GM20000 (cell line): ENCODE data around the gene ADAM8.
"Not testable (repeated sequence)": the region's sequence is repeated elsewhere in the genome, so short reads cannot be mapped to it uniquely, and the experiment has no call there.

ENCODE experiments used
- DNase-seq: peaks from one replicate; pipeline ENCODE4 v3.0.0; 2012; ENCODE audit warnings: low spot score
- CTCF ChIP-seq: IDR thresholded peaks from 2 replicates; pipeline ENCODE4 v1.5.1; 2012; ENCODE audit warnings: mild to moderate bottlenecking, control low read depth; ENCODE audit errors: extremely low read depth, missing control alignments

ADAM8 gene

GRCh38 chr10:133276435-133277201 lies at the start of gene ADAM8:
TSS of gene ADAM8 (minus strand) at chr10:133276868. CDS start at chr10:133276817, 51 bp downstream.
- DNase-seq: peak; percentile 97

GRCh38 chr10:133326223-133326551 lies 49.5 kb upstream of the ADAM8 start:
- no peak for TF ChIP-seq CTCF
- no peak for DNase-seq

More at GRCh38 chr10:133276435-133277201, at the start of gene ADAM8:
- no peak for TF ChIP-seq CTCF

- peak; percentile 42 for DNase-seq
- TF ChIP-seq CTCF: no peak
Measured at GRCh38 chr10:133325440-133326222, 49.0 kb upstream of the ADAM8 start.

GRCh38 chr10:133324857-133325260 lies 48.2 kb upstream of the ADAM8 start:
- DNase-seq: peak; percentile 32
- TF ChIP-seq CTCF: no peak

GRCh38 chr10:133324198-133324792 lies 47.6 kb upstream of the ADAM8 start:
- peak; percentile 71 for DNase-seq
- no peak for TF ChIP-seq CTCF

GRCh38 chr10:133322064-133322709 lies 45.5 kb upstream of the ADAM8 start:
- not testable (repeated sequence) for DNase-seq

- DNase-seq: not testable (repeated sequence)
Measured at GRCh38 chr10:133320852-133321422, 44.3 kb upstream of the ADAM8 start.
